Retinal pigment epithelial cell (primary cell): ENCODE results near the gene TMX3.

Experiments
- DNase-seq: peaks from one replicate; pipeline ENCODE4 v3.0.0-alpha.2; 2010; ENCODE audit warnings: low read depth
- H3K4me3 ChIP-seq: 2 replicates; pipeline ENCODE4 v1.5.1; 2011; ENCODE audit warnings: mild to moderate bottlenecking, low read length, control low read depth, moderate library complexity
- CTCF ChIP-seq: conservative IDR thresholded peaks from 2 replicates; pipeline ENCODE4 v1.5.1; 2011; ENCODE audit warnings: low read depth, low read length, control low read depth, inconsistent platforms

The TMX3 gene

GRCh38 chr18:68713796-68714195, 1.1 kb downstream of the TMX3 start:
- peak overlapping the region; percentile 88 for H3K4me3 ChIP-seq
- no peak for TF ChIP-seq CTCF
- DNase-seq = no peak

- DNase-seq = no peak
- no peak for TF ChIP-seq CTCF
- no peak overlapping the region for H3K4me3 ChIP-seq
Observed at GRCh38 chr18:68713131-68713530, 1.8 kb downstream of the TMX3 start.

GRCh38 chr18:68707646-68708045, 7.3 kb downstream of the TMX3 start:
- DNase-seq = no peak
- no peak for TF ChIP-seq CTCF
- H3K4me3 ChIP-seq = no peak overlapping the region

GRCh38 chr18:68705119-68705518, 9.8 kb downstream of the TMX3 start:
- H3K4me3 ChIP-seq = no peak overlapping the region
- no peak for DNase-seq
- TF ChIP-seq CTCF = no peak

- no peak for TF ChIP-seq CTCF
- DNase-seq = no peak
- no peak overlapping the region for H3K4me3 ChIP-seq
Observed at GRCh38 chr18:68703326-68703725, 11.6 kb downstream of the TMX3 start.

- H3K4me3 ChIP-seq = no peak overlapping the region
- TF ChIP-seq CTCF = no peak
- no peak for DNase-seq
Observed at GRCh38 chr18:68701353-68701752, 13.6 kb downstream of the TMX3 start.

- no peak overlapping the region for H3K4me3 ChIP-seq
- no peak for TF ChIP-seq CTCF
- no peak for DNase-seq
Observed at GRCh38 chr18:68699043-68699442, 15.9 kb downstream of the TMX3 start.
